Measurements from ENCODE around the gene FEN1.

FEN1 gene

GRCh38 chr11:61838501-61838900 lies 45.8 kb downstream of the FEN1 start:
- Histone ChIP-seq H3K9ac (ENCODE audit: low read depth, low read length, poor library complexity) (no peak overlapping the region), H3K4me2 (ENCODE audit: insufficient read depth, low read length, poor library complexity, severe bottlenecking) (no peak overlapping the region), H2BK12ac (ENCODE audit: low read length) (no peak overlapping the region), H3K14ac (ENCODE audit: low read length) (no peak overlapping the region), H2BK120ac (ENCODE audit: low read depth, low read length) (no peak overlapping the region), H2BK15ac (ENCODE audit: low read length) (no peak overlapping the region), H3K23ac (ENCODE audit: low read depth, low read length, poor library complexity) (peak overlapping the region; percentile 43), H3K27ac (replicated peaks; ENCODE audit: low read length) (no peak overlapping the region), H3K9me3 (replicated peaks in 1 of 2; ENCODE audit: control insufficient read depth in 2 of 2, insufficient read depth in 1 of 2, low read depth in 1 of 2, low read length in 2 of 2) (no peaks in the 10 kb centered on the region), H3K36me3 (replicated peaks in 1 of 2; ENCODE audit: control insufficient read depth in 2 of 2, insufficient read depth in 2 of 2, low read length in 2 of 2) (peaks cover 68 to 99% of the 10 kb centered on the region in 2 donors), H3K4ac (ENCODE audit: low read length) (no peak overlapping the region), H2BK5ac (ENCODE audit: low read length) (no peak overlapping the region), H2AK5ac (ENCODE audit: low read depth, low read length) (no peak overlapping the region), H2AFZ (ENCODE audit: low read length) (no peak overlapping the region), H3K27me3 (ENCODE audit: control insufficient read depth in 3 of 3, insufficient read depth in 3 of 3, low read depth in 1 of 3, low read length in 3 of 3) (no peaks in the 10 kb centered on the region), H3K4me3 (ENCODE audit: low read length in 2 of 2) (no peak overlapping the region), H3K4me1 (ENCODE audit: control insufficient read depth in 2 of 2, insufficient read depth in 1 of 2, low read depth in 1 of 2, low read length in 2 of 2) (peaks cover 14% of the 10 kb centered on the region in 2 donors), H3K18ac (ENCODE audit: low read length) (no peak overlapping the region), H4K91ac (ENCODE audit: low read depth, low read length, poor library complexity) (no peak overlapping the region), H4K8ac (ENCODE audit: low read depth, low read length) (no peak overlapping the region), H3K79me1 (ENCODE audit: low read depth, low read length) (peaks cover 36% of the 10 kb centered on the region)
- no CpG with 5 or more reads among the region's 5 CpGs for WGBS, 2 donors (ENCODE audit: extremely low coverage in 2 of 2, insufficient read length in 2 of 2, insufficient replicate concordance in 1 of 2)
- DNase-seq (ENCODE audit: low spot score): no peak

- H3K4me1 ChIP-seq (ENCODE audit: control insufficient read depth in 2 of 2, insufficient read depth in 1 of 2, low read depth in 1 of 2, low read length in 2 of 2): peaks cover 10 to 11% of the 10 kb centered on the region in 2 donors
- WGBS, 2 donors (ENCODE audit: extremely low coverage in 2 of 2, insufficient read length in 2 of 2, insufficient replicate concordance in 1 of 2): no CpG with 5 or more reads among the region's 10 CpGs
- no peak overlapping the region for H3K9ac ChIP-seq (ENCODE audit: low read depth, low read length, poor library complexity)
- H2BK15ac ChIP-seq (ENCODE audit: low read length): no peak overlapping the region
- H3K27me3 ChIP-seq (ENCODE audit: control insufficient read depth in 3 of 3, insufficient read depth in 3 of 3, low read depth in 1 of 3, low read length in 3 of 3): no peaks in the 10 kb centered on the region
- H3K4me3 ChIP-seq (ENCODE audit: low read length in 2 of 2): no peak overlapping the region
- peak overlapping the region; percentile 43 for H3K23ac ChIP-seq (ENCODE audit: low read depth, low read length, poor library complexity)
- H4K8ac ChIP-seq (ENCODE audit: low read depth, low read length): no peak overlapping the region
- H3K18ac ChIP-seq (ENCODE audit: low read length): no peak overlapping the region
- peaks cover 32% of the 10 kb centered on the region for H3K79me1 ChIP-seq (ENCODE audit: low read depth, low read length)
- DNase-seq (ENCODE audit: low spot score): no peak
- H2AFZ ChIP-seq (ENCODE audit: low read length): no peak overlapping the region
- H2BK5ac ChIP-seq (ENCODE audit: low read length): no peak overlapping the region
- no peak overlapping the region for H3K14ac ChIP-seq (ENCODE audit: low read length)
- H3K4ac ChIP-seq (ENCODE audit: low read length): no peak overlapping the region
- H4K91ac ChIP-seq (ENCODE audit: low read depth, low read length, poor library complexity): no peak overlapping the region
- no peaks in the 10 kb centered on the region for H3K9me3 ChIP-seq (replicated peaks in 1 of 2; ENCODE audit: control insufficient read depth in 2 of 2, insufficient read depth in 1 of 2, low read depth in 1 of 2, low read length in 2 of 2)
- H3K36me3 ChIP-seq (replicated peaks in 1 of 2; ENCODE audit: control insufficient read depth in 2 of 2, insufficient read depth in 2 of 2, low read length in 2 of 2): peaks cover 64 to 99% of the 10 kb centered on the region in 2 donors
- no peak overlapping the region for H2BK120ac ChIP-seq (ENCODE audit: low read depth, low read length)
- H3K27ac ChIP-seq (replicated peaks; ENCODE audit: low read length): no peak overlapping the region
- H2BK12ac ChIP-seq (ENCODE audit: low read length): no peak overlapping the region
- H3K4me2 ChIP-seq (ENCODE audit: insufficient read depth, low read length, poor library complexity, severe bottlenecking): no peak overlapping the region
- no peak overlapping the region for H2AK5ac ChIP-seq (ENCODE audit: low read depth, low read length)
Observed at GRCh38 chr11:61838921-61839320, 46.2 kb downstream of the FEN1 start.

- Histone ChIP-seq H3K18ac (ENCODE audit: low read length) (no peak overlapping the region), H3K4me3 (ENCODE audit: low read length in 2 of 2) (no peak overlapping the region), H3K4me2 (ENCODE audit: insufficient read depth, low read length, poor library complexity, severe bottlenecking) (no peak overlapping the region), H3K4ac (ENCODE audit: low read length) (no peak overlapping the region), H3K14ac (ENCODE audit: low read length) (no peak overlapping the region), H2BK120ac (ENCODE audit: low read depth, low read length) (no peak overlapping the region), H2BK5ac (ENCODE audit: low read length) (no peak overlapping the region), H3K23ac (ENCODE audit: low read depth, low read length, poor library complexity) (no peak overlapping the region), H3K27me3 (ENCODE audit: control insufficient read depth in 3 of 3, insufficient read depth in 3 of 3, low read depth in 1 of 3, low read length in 3 of 3) (no peaks in the 10 kb centered on the region), H4K8ac (ENCODE audit: low read depth, low read length) (no peak overlapping the region), H3K4me1 (ENCODE audit: control insufficient read depth in 2 of 2, insufficient read depth in 1 of 2, low read depth in 1 of 2, low read length in 2 of 2) (peaks cover 2 to 5% of the 10 kb centered on the region in 2 donors), H3K9me3 (replicated peaks in 1 of 2; ENCODE audit: control insufficient read depth in 2 of 2, insufficient read depth in 1 of 2, low read depth in 1 of 2, low read length in 2 of 2) (no peaks in the 10 kb centered on the region), H4K91ac (ENCODE audit: low read depth, low read length, poor library complexity) (no peak overlapping the region), H2AK5ac (ENCODE audit: low read depth, low read length) (no peak overlapping the region), H2AFZ (ENCODE audit: low read length) (no peak overlapping the region), H2BK12ac (ENCODE audit: low read length) (no peak overlapping the region), H2BK15ac (ENCODE audit: low read length) (no peak overlapping the region), H3K9ac (ENCODE audit: low read depth, low read length, poor library complexity) (no peak overlapping the region), H3K36me3 (replicated peaks in 1 of 2; ENCODE audit: control insufficient read depth in 2 of 2, insufficient read depth in 2 of 2, low read length in 2 of 2) (peaks cover 58 to 99% of the 10 kb centered on the region in 2 donors), H3K79me1 (ENCODE audit: low read depth, low read length) (peaks cover 32% of the 10 kb centered on the region), H3K27ac (replicated peaks; ENCODE audit: low read length) (no peak overlapping the region)
- no CpG with 5 or more reads among the region's 2 CpGs for WGBS, 2 donors (ENCODE audit: extremely low coverage in 2 of 2, insufficient read length in 2 of 2, insufficient replicate concordance in 1 of 2)
- no peak for DNase-seq (ENCODE audit: low spot score)
Observed at GRCh38 chr11:61839742-61840141, 47.0 kb downstream of the FEN1 start.

GRCh38 chr11:61840371-61840770 lies 47.7 kb downstream of the FEN1 start:
- Histone ChIP-seq H3K4ac (ENCODE audit: low read length) (no peak overlapping the region), H3K18ac (ENCODE audit: low read length) (no peak overlapping the region), H3K27ac (replicated peaks; ENCODE audit: low read length) (no peak overlapping the region), H4K8ac (ENCODE audit: low read depth, low read length) (no peak overlapping the region), H2BK15ac (ENCODE audit: low read length) (no peak overlapping the region), H3K79me1 (ENCODE audit: low read depth, low read length) (peaks cover 36% of the 10 kb centered on the region), H3K23ac (ENCODE audit: low read depth, low read length, poor library complexity) (peak overlapping the region; percentile 1), H3K9ac (ENCODE audit: low read depth, low read length, poor library complexity) (no peak overlapping the region), H2BK5ac (ENCODE audit: low read length) (no peak overlapping the region), H3K4me2 (ENCODE audit: insufficient read depth, low read length, poor library complexity, severe bottlenecking) (no peak overlapping the region), H3K27me3 (ENCODE audit: control insufficient read depth in 3 of 3, insufficient read depth in 3 of 3, low read depth in 1 of 3, low read length in 3 of 3) (no peaks in the 10 kb centered on the region), H2BK120ac (ENCODE audit: low read depth, low read length) (no peak overlapping the region), H3K14ac (ENCODE audit: low read length) (no peak overlapping the region), H3K9me3 (replicated peaks in 1 of 2; ENCODE audit: control insufficient read depth in 2 of 2, insufficient read depth in 1 of 2, low read depth in 1 of 2, low read length in 2 of 2) (no peaks in the 10 kb centered on the region), H3K4me3 (ENCODE audit: low read length in 2 of 2) (no peak overlapping the region), H3K36me3 (replicated peaks in 1 of 2; ENCODE audit: control insufficient read depth in 2 of 2, insufficient read depth in 2 of 2, low read length in 2 of 2) (peaks cover 63 to 100% of the 10 kb centered on the region in 2 donors), H2BK12ac (ENCODE audit: low read length) (no peak overlapping the region), H2AFZ (ENCODE audit: low read length) (no peak overlapping the region), H4K91ac (ENCODE audit: low read depth, low read length, poor library complexity) (no peak overlapping the region), H3K4me1 (ENCODE audit: control insufficient read depth in 2 of 2, insufficient read depth in 1 of 2, low read depth in 1 of 2, low read length in 2 of 2) (no peaks in the 10 kb centered on the region), H2AK5ac (ENCODE audit: low read depth, low read length) (no peak overlapping the region)
- DNase-seq (ENCODE audit: low spot score): no peak
- WGBS, 2 donors (ENCODE audit: extremely low coverage in 2 of 2, insufficient read length in 2 of 2, insufficient replicate concordance in 1 of 2): no CpG with 5 or more reads among the region's 7 CpGs

Measured in neuronal stem cell (in vitro differentiated cells).